Activated CD4-positive, CD25-positive, alpha-beta regulatory T cell treated with anti-CD3 and anti-CD28 coated beads, Interleukin-2, amount 50 U/mL, for 16 hours (primary cell): ENCODE measurements around the gene AFAP1L2.

Experiments used
- DNase-seq: peaks from one replicate; pipeline ENCODE4 v3.0.0-alpha.2; 2020; ENCODE audit warnings: low read depth, low spot score

AFAP1L2 gene

DNA sequence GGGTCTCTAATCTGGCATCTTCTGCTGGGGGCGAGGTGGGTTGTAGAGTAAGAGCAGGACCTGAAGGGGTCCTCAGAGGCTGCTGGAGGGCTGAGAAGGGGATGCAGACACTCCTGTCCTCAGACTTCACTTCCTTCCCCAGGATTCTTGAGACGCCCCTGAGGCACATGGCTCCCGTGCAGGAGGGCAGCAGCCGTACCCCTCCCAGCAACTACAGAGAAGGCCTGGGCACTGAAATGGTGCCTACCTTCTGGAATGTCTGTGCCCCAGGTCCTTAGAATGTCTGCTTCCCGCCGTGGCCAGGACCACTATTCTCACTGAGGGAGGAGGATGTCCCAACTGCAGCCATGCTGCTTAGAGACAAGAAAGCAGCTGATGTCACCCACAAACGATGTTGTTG, 113.2 kb downstream of the AFAP1L2 start:
- DNase-seq, result no peak

DNA sequence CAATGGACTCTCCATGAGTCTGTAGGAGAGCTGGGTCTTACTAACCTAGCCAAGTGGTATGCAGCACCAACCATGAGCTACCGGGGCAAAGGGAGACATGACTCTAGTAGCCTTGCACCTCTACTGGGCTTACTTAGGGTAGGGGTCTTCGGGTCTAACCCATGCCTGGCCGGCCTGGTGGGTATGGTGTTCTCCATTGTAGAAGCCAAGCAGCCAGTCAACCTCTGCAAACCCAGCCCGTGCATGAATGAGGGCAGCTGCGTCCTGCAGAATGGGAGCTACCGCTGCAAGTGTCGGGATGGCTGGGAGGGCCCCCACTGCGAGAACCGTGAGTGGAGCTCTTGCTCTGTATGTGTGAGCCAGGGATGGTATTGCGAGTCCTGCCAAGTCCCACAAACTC, 114.3 kb downstream of the AFAP1L2 start:
- DNase-seq, result no peak

DNA sequence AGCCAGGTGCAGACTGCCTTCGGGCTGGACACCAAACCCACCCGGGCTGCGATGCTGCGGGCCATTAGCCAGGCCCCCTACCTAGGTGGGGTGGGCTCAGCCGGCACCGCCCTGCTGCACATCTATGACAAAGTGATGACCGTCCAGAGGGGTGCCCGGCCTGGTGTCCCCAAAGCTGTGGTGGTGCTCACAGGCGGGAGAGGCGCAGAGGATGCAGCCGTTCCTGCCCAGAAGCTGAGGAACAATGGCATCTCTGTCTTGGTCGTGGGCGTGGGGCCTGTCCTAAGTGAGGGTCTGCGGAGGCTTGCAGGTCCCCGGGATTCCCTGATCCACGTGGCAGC, 115.2 kb downstream of the AFAP1L2 start:
- DNase-seq, result no peak

DNA sequence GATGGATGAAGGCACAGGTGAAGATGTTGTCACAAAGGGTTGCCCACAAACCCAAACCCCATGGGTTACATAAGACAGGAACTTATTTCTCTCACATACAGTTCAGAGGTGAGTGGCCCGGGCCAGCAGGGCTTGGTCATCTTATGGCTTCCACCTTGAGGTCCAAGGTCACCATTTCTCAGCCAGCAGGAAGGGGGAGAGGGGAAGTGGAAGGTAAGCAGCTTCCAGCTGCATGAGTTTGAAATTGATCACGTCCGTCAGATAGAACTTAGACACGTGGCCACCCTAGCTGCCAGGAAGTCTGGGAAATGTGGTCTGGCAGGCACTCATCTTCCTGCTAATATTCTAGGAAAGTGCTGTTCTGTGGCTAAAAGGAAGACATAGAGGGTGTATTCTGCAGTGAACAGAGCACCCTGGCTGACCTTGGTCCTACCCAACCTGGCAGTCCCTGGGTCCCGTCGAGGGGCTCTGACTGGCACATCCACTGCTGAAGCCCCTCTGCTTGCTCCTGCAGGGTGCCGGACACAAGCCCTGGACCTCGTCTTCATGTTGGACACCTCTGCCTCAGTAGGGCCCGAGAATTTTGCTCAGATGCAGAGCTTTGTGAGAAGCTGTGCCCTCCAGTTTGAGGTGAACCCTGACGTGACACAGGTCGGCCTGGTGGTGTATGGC, 115.7 kb downstream of the AFAP1L2 start:
- DNase-seq, result no peak

DNA sequence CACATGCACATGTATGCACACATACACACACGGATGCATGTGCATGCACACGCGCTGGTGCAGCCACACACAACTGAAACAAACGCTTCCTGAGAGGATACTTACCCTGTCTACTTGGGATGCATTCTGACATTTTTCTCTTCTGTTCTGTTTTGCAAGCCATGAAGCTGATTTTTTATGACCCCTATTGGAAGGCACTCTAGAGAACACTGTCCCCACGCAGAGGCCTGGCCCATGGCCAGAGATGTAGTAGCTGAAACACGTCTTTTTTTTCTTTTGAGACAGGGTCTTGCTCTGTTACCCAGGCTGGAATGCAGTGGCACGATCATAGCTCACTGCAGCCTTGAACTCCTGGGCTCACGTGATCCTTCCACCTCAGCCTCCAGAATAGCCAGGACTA, 117.4 kb downstream of the AFAP1L2 start:
- DNase-seq, result no peak

DNA sequence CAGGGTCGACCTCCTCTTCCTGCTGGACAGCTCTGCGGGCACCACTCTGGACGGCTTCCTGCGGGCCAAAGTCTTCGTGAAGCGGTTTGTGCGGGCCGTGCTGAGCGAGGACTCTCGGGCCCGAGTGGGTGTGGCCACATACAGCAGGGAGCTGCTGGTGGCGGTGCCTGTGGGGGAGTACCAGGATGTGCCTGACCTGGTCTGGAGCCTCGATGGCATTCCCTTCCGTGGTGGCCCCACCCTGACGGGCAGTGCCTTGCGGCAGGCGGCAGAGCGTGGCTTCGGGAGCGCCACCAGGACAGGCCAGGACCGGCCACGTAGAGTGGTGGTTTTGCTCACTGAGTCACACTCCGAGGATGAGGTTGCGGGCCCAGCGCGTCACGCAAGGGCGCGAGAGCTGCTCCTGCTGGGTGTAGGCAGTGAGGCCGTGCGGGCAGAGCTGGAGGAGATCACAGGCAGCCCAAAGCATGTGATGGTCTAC, 118.3 kb downstream of the AFAP1L2 start:
- no peak for DNase-seq

DNA sequence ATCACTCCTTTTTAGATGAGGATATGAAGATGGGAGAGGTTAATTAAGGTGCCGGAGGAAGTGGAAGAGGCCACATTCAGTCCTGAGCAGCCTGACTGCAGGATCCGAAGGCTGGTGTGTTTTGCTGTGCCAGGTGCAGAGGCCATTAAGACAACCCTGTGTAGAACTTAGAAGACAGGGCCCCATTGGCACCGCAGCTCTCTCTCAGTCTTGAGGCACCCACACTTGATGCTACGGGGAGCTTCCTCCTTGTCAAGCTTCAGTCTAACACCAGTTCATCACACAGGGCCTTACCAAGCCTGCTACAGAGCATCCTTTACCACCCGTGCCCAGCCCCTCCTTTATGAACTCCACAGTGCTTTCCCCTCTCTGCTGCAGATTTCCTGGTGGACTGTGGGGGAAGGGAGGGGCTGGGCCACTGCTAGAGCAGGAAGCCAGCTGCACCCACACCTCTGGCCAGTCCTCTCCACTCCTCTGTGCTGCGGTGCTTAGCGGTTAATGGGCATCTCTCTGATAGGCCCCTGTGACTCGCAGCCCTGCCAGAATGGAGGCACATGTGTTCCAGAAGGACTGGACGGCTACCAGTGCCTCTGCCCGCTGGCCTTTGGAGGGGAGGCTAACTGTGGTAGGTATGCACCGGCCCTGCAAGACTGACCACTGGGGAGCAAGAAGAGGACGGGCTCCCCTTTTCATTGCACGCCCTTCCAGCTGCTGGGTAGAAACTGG, 119.8 kb downstream of the AFAP1L2 start:
- DNase-seq, result no peak

DNA sequence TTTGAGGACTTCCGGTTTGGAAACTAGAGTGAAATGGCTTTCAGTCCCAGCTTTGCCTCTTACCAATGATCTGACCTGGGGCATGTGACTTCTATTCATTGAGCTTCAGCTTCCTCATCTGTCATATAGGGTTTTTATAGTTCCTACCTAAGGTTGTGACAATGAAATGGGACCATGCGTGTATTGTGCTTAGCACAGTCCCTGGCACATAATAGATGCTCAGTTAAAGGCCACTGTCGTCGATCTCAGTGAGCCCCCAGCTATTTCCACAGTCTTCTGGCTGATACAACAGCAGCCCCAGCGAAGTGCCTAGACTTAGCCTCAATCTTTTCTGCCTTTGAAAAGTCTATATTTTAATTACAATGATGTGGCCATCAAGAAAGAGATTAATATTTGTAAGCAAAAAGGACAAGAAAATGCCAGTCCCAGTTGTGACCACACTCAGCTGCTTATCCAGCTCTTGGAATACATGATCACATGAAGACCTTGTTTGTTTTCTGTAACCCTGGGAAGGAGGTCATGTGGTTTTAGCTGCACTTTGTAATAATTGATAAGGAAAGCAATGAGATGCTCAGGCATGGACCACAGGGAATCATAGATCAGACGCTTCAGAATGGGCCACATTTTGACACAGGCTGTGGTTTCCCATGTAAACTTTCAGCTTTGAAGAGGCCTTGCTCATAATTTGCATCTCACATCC, 120.6 kb downstream of the AFAP1L2 start:
- no peak for DNase-seq

DNA sequence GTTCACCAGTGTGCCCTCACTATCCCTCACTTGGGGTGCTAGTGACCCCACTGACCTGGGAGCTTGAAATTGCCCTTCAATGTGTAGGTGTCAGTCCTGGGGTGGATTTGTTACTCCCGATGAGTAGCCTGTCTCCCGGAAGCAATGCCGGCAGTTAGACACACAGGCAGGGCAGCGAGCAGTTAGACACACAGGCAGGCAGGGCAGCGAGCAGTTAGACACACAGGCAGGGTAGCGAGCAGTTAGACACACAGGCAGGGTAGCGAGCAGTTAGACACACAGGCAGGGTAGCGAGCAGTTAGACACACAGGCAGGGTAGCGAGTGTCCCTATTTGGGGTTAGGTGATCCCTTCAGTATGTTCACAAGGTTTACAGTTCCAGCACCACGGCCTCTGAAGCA, 121.2 kb downstream of the AFAP1L2 start:
- DNase-seq, result no peak

DNA sequence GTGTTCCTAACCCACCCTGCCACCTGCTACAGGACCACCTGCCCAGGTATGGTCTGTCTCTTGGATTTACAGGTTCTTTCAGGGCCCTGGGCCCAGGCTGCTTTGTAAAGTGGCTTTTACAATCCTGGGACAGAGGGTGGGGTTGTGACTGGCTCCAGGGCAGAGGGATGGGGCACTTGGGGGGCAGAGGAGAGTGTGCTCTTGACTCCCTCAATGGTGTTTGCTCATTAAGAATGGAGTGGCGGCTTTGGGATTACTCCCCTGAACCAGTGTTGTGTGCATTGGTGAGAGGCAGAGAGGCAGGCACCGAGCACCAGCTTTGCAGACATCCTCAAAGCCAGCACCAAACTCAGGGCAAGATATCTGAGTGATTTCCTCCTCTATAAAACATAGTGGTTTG, 121.8 kb downstream of the AFAP1L2 start:
- DNase-seq, result no peak

DNA sequence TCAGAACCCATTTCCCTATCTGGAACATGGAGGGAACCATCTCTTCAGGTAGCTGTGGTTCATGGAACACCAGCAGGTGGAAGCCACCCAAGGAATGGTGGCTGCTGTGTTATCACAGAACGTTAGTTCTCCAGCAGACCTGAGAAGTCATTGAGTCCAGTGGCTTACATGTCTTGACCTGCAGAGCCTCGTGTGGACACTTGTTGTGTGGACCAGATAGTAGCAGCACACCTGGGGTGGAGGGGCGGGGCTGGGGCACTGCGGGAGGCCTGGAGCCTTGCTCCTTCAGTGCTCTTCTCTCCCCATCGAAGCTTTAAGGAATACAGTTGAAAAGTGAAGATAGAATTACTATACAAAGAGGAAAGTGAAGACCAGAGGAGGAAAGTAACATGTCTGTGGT, 122.8 kb downstream of the AFAP1L2 start:
- no peak for DNase-seq

DNA sequence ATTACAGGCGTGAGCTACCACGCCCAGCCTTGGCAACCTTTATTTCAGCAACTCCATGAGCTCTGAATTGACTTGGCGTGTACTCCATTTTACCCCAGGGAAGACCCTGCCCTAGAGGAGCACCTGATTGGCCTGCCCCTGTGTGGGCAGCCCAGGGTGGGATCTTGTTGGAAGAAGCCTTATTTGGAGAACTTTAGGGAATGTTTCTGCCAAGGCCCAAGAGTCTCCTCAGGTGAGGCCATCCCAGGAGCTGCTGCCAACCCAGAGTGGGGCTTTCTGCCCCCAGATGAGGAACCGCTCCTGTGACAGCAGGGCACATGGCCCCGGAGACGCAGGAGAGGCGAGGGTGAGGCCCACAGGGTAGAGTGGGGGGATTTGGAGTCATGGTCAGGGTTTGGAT, 123.3 kb downstream of the AFAP1L2 start:
- DNase-seq, result no peak

DNA sequence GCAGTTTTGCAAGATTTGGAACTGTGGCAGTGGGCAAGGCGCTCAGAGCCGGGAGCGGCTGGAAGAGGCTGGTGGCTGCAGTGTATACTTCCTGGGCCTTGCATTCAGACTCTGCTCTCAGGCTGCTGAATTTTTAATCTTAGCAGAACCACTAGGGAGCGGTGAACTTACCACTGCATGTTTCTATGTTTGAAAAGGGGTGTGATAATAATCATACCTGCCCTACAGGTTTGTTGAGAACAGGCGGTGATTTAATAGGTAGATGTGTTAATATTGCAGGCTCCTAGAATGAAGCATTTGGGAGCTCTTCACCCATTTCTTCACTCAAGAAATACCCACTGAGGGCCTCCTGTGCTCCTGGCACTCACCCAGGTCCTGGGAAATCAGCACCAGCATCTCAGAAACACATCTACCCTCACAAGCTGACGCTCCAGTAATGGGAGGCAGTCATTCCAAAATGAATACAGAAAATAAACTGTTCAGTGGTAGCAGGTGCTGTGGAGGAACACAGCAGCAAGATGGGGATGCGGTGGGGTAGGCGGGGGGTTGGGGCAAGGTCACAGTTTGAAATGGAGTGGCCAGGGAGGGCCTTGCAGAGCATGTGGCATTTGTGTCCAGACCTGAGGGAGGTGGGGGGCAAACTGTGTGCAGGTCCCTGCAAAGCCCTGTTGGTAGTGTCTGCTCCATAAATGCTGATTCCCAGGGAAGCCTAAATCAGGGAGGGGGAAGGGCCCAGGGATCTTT, 124.2 kb downstream of the AFAP1L2 start:
- no peak for DNase-seq

DNA sequence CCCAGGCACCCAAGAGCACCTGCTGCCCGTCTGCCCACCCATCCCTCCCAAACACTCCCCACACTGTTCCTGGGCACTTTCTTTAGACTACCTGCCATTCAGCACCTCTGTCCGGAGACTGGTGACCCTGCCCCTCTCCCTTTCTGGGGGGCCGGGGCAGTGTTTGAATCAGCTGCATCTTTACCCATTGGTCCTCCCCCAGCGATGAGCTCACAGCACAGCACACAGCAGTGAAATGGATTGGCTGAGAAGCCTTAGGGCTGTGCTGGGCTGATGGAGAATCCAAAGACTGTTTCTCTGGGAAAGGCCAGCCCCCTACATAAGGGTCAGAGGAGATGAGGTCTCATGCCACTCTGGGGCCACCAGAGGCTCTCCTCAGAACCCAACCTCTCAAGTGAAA, 125.0 kb downstream of the AFAP1L2 start:
- no peak for DNase-seq

DNA sequence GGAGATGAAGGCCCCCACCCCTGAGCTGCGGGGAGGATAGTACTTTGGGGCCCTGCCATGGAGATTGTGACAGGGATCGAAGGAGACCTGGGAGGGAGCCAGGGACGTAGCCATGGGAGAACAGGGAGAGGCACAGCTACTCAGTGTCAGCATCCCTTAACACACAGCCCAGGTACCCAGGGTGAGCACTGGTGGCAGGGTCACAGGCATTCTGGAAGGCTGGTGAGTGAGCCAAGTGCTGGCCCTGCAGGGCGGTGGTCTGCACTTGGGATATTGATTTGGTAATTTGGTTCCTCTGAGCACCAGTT, 125.5 kb downstream of the AFAP1L2 start:
- no peak for DNase-seq

DNA sequence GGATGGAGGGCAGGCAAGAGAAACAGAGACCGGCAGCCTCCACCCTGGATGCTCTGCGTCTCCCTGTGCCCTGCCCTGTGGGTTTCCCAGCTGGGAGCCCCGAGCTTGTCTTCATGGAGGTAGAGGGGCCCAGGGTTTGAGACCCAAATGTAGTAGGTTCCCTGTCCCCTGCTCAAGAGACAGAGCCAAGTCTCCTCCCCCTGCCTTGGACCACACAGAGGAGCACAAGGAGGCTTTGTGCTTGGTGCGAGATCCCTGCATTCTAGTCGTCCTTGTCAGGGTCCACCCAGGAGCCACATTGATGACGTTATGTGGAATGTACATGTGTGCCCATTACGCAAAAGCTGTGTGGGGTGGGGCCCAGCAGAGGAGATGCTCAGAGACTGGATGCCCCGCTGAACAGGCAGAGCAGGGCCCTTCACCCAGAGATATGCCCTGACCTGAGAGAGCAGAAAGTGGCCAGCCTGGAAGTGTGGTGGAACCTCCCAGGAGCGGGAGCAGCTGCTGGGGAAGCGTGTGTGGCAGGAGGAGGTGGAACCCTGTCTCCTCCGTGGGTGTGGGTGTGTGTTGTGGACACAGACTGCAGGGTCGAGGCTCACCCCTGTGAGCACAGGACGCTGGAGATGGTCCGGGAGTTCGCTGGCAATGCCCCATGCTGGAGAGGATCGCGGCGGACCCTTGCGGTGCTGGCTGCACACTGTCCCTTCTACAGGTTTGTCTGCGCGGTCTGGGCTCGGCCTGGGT, 126.0 kb downstream of the AFAP1L2 start:
- no peak for DNase-seq

DNA sequence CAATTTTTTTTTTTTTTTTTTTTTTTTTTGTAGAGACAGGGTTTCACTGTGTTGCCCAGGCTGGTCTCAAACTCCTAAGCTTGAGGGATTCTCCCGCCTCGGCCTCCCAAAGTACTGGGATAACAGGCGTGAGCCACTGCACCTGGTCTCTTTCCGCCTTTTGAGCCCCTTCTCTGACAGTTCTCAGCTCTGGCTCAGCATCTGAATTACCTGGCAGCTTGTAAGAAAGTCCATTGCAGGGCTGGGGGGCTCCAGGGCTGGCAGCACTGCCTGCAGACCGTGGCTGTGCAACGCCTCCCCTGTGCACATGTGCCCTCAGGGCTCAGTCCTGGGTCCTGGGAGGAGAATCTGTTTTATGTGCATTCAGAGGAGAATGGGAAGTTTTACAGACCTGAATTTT, 127.6 kb downstream of the AFAP1L2 start:
- DNase-seq, result no peak

DNA sequence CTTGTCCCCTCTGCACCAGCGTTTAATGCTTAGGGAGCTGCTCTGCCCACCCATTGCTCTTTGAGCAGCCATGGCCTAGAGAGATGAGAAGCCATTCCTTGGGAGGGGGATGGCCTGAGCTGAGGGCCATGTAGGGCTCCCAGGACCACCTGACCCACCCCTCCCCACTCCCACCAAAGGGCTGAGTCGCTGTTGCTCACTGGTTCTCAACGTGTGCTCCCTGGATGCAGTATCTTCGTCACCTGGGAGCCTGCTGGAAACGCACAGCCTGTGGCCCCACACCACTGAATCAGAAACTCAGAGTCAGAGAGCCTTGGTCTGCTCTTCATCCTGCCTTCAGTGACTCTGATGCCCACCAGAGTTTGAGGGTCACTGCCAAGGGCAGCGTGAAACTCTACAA, 128.2 kb downstream of the AFAP1L2 start:
- DNase-seq, result no peak

DNA sequence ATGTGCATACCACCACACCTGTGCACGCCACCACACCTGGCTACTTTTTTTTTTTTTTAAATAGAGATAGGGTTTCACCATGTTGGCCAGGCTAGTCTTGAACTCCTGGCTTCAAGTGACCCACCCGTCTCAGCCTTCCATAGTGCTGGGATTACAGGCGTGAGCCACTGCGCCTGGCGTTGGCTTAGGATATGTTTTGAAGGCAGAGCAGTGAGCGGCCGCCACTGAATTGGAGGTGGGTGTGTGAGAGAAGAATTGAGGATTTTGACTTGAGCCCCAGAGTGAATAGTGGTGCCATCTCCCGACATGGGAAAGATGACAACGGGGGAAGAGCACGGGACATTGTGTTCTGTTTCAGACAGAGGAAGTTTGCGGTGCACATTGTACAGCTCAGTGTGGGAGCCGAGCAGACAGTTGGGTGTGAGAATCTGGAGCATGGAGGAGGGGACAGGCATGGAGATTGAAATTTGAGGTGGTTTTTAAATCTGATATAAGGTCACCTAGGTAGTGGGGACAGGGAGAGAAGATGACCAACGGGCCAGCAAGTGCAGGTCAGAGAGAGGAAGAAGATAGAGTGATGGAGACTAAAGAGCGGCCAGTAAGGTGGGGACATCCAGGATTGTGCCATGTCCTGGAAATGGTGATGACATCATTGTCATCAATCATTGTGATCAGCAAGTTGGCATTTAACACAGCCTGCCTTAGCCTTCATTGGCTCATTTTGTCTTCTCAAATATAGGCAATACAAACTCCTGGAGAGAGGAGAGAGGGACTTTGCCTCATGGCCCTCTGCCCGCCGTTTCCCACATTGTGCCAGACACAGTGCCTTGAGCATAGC, 129.5 kb downstream of the AFAP1L2 start:
- DNase-seq, result no peak

DNA sequence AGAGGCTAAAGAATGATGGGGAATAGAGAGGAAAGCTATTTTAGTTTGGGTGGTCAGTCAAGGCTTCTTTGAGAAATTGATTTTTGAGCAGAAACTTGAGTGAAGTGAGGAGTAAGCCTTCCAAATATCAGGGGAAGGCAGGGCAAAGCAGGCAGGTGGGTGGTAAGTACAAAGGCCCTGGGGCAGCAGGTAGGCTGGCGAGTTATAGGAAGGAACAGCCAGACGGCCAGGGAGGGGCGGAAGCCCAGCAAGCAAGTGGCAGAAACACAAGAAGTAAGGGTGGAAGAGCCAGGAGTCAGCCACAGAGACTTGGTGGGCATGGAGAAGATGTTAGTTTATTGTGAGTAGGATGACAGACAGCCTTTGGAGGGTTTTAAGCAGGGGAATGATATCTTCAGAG, 130.4 kb downstream of the AFAP1L2 start:
- no peak for DNase-seq

DNA sequence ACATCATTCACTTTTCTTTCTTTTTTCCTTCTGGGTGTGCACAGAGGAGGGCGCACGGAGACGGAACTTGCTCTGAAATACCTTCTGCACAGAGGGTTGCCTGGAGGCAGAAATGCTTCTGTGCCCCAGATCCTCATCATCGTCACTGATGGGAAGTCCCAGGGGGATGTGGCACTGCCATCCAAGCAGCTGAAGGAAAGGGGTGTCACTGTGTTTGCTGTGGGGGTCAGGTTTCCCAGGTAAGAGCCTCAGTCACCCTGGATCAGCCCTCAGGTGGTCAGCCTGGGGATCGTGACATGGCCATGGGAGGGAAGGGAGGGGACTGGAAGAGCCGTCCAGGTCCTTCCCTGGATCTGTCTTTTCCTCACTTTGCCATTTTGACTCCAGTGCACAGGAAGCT, 131.6 kb downstream of the AFAP1L2 start:
- no peak for DNase-seq
